Activated CD8-positive, alpha-beta T cell treated with anti-CD3 and anti-CD28 coated beads for 36 hours (primary cell): Measurements from ENCODE around the gene ARMC5. TPM values are rescaled to one million over a fixed set of nuclear protein-coding genes. Genes with fewer than 3 reads are reported as not detected.
"Not testable (repeated sequence)": the region's sequence is repeated elsewhere in the genome, so short reads cannot be mapped to it uniquely, and the experiment has no call there.

ENCODE experiments used
- ATAC-seq: fragments of 200-7000 bp; cut with Tn5 transposase; one replicate; pipeline ENCODE4 v1.10.0; 2021; ENCODE audit warnings: mild to moderate bottlenecking, moderate library complexity
- CTCF ChIA-PET: fragments of 350-600 bp; sonication (Branson Sonifier 250); formaldehyde crosslinking; loops from one replicate; lab custom pipeline; 2021; ENCODE audit warnings: antibody characterized with exemption; lab: Charles Lee
- POLR2A ChIA-PET: fragments of 350-600 bp; sonication (Branson Sonifier 250); formaldehyde crosslinking; loops from one replicate; lab custom pipeline; 2021; ENCODE audit warnings: antibody characterized with exemption; lab: Charles Lee
- DNase-seq: peaks from one replicate; pipeline ENCODE4 v3.0.0-alpha.2; 2020
- H3K27ac Mint-ChIP-seq: one replicate; pipeline ENCODE4 v1.8.0; 2021; ENCODE audit warnings: mild to moderate bottlenecking, mixed read lengths
- H3K27me3 Mint-ChIP-seq: one replicate; pipeline ENCODE4 v1.8.0; 2021; ENCODE audit warnings: mixed read lengths
- H3K36me3 Mint-ChIP-seq: one replicate; pipeline ENCODE4 v1.8.0; 2021; ENCODE audit warnings: low read depth, mixed read lengths
- H3K4me1 Mint-ChIP-seq: one replicate; pipeline ENCODE4 v1.8.0; 2021; ENCODE audit warnings: low read depth, mixed read lengths
- H3K4me3 Mint-ChIP-seq: one replicate; pipeline ENCODE4 v1.8.0; 2021; ENCODE audit warnings: mild to moderate bottlenecking, moderate library complexity, mixed read lengths
- H3K9me3 Mint-ChIP-seq: one replicate; pipeline ENCODE4 v1.8.0; 2021; ENCODE audit warnings: mixed read lengths
- intact Hi-C: fragments of 100-400 bp; cut with micrococcal nuclease; formaldehyde crosslinking; loops from one replicate; pipeline ENCODE4 v1.10.0; 2022
- total RNA-seq, 2 experiments: library from RNA; stranded (reverse); gene quantifications; one replicate each; pipeline ENCODE4 v1.2.3, GENCODE V29; 2021
- TF ChIP-seq, protein P1 (sequence below): fragments of 200-600 bp; IDR thresholded peaks from one replicate; pipeline ENCODE4 v1.8.0; 2022; ENCODE audit warnings: antibody characterized with exemption, mild to moderate bottlenecking

ARMC5 gene
- total RNA-seq, 2 experiments from 2014 or later = 8.2 to 10.0 TPM

DNA sequence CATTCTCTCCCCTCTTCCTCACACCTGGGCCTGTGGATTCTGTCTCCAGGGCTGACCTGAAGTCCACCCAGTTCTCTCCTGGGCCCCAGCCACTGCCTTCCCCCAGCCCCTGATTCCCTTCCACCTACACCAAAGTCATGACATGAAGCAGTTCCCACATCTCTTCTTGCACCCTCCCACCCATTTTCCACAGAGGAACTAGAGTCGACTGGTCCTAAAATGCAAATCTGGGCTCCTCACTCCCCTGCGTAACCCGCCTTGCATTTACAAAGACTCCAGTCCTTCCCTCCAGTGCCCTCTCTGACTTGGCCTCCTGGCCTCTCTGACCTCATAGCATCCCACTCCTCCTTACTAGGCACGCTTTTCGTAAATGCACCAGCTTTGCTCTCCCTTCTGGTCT, 45.9 kb upstream of the ARMC5 start:
- no peaks in the 10 kb centered on the region for H3K9me3 Mint-ChIP-seq
- H3K36me3 Mint-ChIP-seq = no peaks in the 10 kb centered on the region
- CTCF ChIA-PET = no interaction called here
- H3K27ac Mint-ChIP-seq = no peak overlapping the region
- ATAC-seq (no peak), DNase-seq (no peak)
- peaks cover 7% of the 10 kb centered on the region for H3K27me3 Mint-ChIP-seq
- peaks cover 7% of the 10 kb centered on the region for H3K4me1 Mint-ChIP-seq
- POLR2A ChIA-PET = no interaction called here
- TF ChIP-seq, protein P1, sequence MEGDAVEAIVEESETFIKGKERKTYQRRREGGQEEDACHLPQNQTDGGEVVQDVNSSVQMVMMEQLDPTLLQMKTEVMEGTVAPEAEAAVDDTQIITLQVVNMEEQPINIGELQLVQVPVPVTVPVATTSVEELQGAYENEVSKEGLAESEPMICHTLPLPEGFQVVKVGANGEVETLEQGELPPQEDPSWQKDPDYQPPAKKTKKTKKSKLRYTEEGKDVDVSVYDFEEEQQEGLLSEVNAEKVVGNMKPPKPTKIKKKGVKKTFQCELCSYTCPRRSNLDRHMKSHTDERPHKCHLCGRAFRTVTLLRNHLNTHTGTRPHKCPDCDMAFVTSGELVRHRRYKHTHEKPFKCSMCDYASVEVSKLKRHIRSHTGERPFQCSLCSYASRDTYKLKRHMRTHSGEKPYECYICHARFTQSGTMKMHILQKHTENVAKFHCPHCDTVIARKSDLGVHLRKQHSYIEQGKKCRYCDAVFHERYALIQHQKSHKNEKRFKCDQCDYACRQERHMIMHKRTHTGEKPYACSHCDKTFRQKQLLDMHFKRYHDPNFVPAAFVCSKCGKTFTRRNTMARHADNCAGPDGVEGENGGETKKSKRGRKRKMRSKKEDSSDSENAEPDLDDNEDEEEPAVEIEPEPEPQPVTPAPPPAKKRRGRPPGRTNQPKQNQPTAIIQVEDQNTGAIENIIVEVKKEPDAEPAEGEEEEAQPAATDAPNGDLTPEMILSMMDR = no peak
- intact Hi-C loops = no loop called here
- no peak overlapping the region for H3K4me3 Mint-ChIP-seq

DNA sequence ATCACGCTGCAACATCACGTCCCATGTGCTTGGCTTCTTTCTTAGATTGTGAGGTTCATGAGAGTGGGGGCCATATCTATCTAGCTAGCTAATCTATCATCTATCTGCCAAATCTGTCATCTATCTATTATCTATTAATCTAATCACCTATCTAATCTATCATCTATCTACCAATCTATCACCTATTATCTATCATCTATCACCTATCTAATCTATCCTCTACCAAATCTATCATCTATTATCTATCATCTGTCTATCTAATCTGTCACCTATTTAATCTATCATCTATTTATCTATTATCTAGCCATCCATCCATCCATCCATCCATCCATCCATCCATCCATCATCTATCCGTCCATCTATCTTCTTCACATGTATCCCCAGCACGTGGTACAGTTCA, 45.4 kb upstream of the ARMC5 start:
- DNase-seq = no peak
- H3K36me3 Mint-ChIP-seq = no peaks in the 10 kb centered on the region
- H3K27ac Mint-ChIP-seq = no peak overlapping the region
- no peaks in the 10 kb centered on the region for H3K9me3 Mint-ChIP-seq
- TF ChIP-seq, protein P1 = no peak
- peaks cover 7% of the 10 kb centered on the region for H3K4me1 Mint-ChIP-seq
- no peak for ATAC-seq
- peaks cover 7% of the 10 kb centered on the region for H3K27me3 Mint-ChIP-seq
- ChIA-PET CTCF (no interaction called here), POLR2A (no interaction called here)
- intact Hi-C loops = no loop called here
- no peak overlapping the region for H3K4me3 Mint-ChIP-seq

DNA sequence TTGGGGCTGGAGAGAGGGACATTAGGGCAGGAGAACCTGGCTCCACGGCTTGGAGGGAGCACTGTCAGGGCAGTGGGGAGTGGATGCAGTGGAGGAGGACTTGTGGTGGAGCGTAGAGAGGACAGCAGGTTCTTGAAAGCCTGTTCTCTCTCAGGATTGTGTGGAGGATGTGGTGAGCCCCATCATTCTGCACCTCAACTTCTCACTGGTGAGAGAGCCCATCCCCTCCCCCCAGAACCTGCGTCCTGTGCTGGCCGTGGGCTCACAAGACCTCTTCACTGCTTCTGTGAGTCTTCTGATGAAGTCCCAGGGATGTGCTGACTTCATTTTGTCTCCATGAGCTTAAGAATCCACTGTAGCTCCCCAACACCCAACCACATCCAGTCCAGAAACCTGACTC, 44.6 kb upstream of the ARMC5 start:
- POLR2A ChIA-PET = interaction anchor here (0.8 kb wide), 1 partner anchor 25 kb away, joined by 3 read pairs; no protein-coding TSS in a partner anchor
- CTCF ChIA-PET = no interaction called here
- Mint-ChIP-seq H3K27me3 (peaks cover 7% of the 10 kb centered on the region), H3K4me1 (peaks cover 9% of the 10 kb centered on the region), H3K4me3 (no peak overlapping the region), H3K9me3 (no peaks in the 10 kb centered on the region), H3K27ac (no peak overlapping the region), H3K36me3 (no peaks in the 10 kb centered on the region)
- peak; percentile 35 for DNase-seq
- TF ChIP-seq, protein P1 = no peak
- intact Hi-C loops = no loop called here
- peak; percentile 53 for ATAC-seq

DNA sequence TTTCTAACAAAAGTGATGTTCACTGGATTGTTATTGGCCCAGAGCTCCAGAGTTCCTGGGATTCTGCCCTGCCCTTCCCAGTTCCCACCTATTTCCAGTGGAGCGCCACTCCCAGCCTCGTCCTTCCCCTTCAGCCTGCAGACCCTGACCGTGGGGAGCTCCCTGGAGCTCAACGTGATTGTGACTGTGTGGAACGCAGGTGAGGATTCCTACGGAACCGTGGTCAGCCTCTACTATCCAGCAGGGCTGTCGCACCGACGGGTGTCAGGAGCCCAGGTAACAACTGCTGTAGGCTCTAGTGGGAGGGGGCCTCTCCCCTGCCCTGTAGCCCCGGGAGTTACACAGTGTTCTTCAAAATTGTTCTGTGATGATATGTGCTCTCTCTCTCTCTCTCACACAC, 42.9 kb upstream of the ARMC5 start:
- H3K9me3 Mint-ChIP-seq = peaks cover 1% of the 10 kb centered on the region
- H3K36me3 Mint-ChIP-seq = no peaks in the 10 kb centered on the region
- ChIA-PET POLR2A (no interaction called here), CTCF (interaction anchor here (1.1 kb wide), 1 partner anchor 39 kb away, joined by 4 read pairs; no protein-coding TSS in a partner anchor)
- TF ChIP-seq, protein P1 = no peak
- ATAC-seq (no peak), DNase-seq (no peak)
- H3K27ac Mint-ChIP-seq = no peak overlapping the region
- intact Hi-C loops = no loop called here
- peaks cover 7% of the 10 kb centered on the region for H3K27me3 Mint-ChIP-seq
- H3K4me1 Mint-ChIP-seq = peaks cover 22% of the 10 kb centered on the region
- H3K4me3 Mint-ChIP-seq = no peak overlapping the region

- peaks cover 29% of the 10 kb centered on the region for H3K4me1 Mint-ChIP-seq
- ATAC-seq, POLR2A ChIA-PET, intact Hi-C loops, H3K9me3 Mint-ChIP-seq, H3K4me3 Mint-ChIP-seq, H3K27ac Mint-ChIP-seq, H3K27me3 Mint-ChIP-seq, H3K36me3 Mint-ChIP-seq, CTCF ChIA-PET, DNase-seq: not testable (repeated sequence)
Observed at GRCh38 chr16:31417036-31417435, 42.3 kb upstream of the ARMC5 start.
